HUES6 (cell line): ENCODE measurements around the gene ENKUR.

Experiments
- H3K27ac ChIP-seq: 2 replicates; pipeline ENCODE4 v1.7.0; 2013; ENCODE audit warnings: low read depth, mild to moderate bottlenecking, low read length, inconsistent platforms
- H3K27me3 ChIP-seq: 2 replicates; pipeline ENCODE4 v1.6.1; 2013; ENCODE audit warnings: low read length; ENCODE audit not compliant: control insufficient read depth, insufficient read depth
- H3K36me3 ChIP-seq: 2 replicates; pipeline ENCODE4 v1.6.1; 2013; ENCODE audit warnings: low read length; ENCODE audit not compliant: control insufficient read depth, insufficient read depth
- H3K4me1 ChIP-seq: 2 replicates; pipeline ENCODE4 v1.6.1; 2013; ENCODE audit warnings: low read length; ENCODE audit not compliant: control insufficient read depth, insufficient read depth
- H3K4me3 ChIP-seq: 2 replicates; pipeline ENCODE4 v1.5.1; 2013; ENCODE audit warnings: low read depth, low read length
- H3K9ac ChIP-seq: one replicate; pipeline ENCODE4 v1.6.1; 2013; ENCODE audit warnings: mild to moderate bottlenecking, low read length
- H3K9me3 ChIP-seq: 2 replicates; pipeline ENCODE4 v1.6.1; 2013; ENCODE audit warnings: low read depth, low read length; ENCODE audit not compliant: control insufficient read depth, insufficient read depth

ENKUR gene

DNA sequence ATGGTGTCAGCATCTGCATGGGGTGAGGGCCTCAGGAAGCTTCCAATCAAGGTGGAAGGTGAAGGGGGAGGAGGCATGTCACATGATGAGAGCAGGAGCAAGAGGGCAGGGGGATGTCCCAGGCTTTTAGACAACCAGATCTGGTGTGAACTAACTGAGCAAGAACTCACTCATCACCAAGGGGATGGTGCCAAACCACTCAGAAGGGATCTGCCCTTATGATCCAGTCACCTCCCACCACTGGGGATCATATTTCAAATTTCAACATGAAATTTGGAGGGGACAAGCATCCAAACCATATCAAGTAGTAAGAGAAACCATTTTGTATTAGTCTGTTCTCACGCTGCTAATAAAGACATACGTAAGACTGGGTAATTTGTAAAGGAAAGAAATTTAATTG lies 34.0 kb upstream of the ENKUR start:
- Histone ChIP-seq H3K36me3 (no peaks in the 10 kb centered on the region), H3K9me3 (0 out of 2 replicates have a peak, but pooled peaks cover 2% of the 10 kb centered on the region), H3K27ac (no peak overlapping the region), H3K4me1 (no peaks in the 10 kb centered on the region), H3K4me3 (no peak overlapping the region), H3K9ac (no peak overlapping the region), H3K27me3 (no peaks in the 10 kb centered on the region)

DNA sequence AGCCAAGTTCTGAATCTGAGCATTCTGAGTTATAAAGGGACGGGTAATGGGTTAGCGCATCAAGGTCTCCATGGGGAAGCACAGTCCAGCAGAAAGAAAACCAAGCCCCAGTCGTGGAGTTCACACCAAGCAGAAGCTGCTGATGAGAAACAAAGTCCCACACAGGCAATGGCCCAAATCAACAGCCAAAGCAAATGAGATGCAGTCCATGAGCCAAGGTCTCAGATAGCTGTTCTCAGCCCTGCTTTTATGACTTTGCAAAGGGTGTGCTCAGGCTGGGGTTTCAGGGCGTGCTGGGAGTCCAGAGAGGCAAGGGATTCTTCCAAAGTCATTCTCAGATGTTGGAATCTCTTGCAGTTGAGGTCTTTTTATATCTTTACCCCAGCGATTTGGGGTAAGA lies 32.5 kb upstream of the ENKUR start:
- Histone ChIP-seq H3K27me3 (no peaks in the 10 kb centered on the region), H3K4me1 (no peaks in the 10 kb centered on the region), H3K9me3 (0 out of 2 replicates have a peak, but pooled peaks cover 2% of the 10 kb centered on the region), H3K9ac (no peak overlapping the region), H3K36me3 (no peaks in the 10 kb centered on the region), H3K4me3 (no peak overlapping the region), H3K27ac (no peak overlapping the region)

DNA sequence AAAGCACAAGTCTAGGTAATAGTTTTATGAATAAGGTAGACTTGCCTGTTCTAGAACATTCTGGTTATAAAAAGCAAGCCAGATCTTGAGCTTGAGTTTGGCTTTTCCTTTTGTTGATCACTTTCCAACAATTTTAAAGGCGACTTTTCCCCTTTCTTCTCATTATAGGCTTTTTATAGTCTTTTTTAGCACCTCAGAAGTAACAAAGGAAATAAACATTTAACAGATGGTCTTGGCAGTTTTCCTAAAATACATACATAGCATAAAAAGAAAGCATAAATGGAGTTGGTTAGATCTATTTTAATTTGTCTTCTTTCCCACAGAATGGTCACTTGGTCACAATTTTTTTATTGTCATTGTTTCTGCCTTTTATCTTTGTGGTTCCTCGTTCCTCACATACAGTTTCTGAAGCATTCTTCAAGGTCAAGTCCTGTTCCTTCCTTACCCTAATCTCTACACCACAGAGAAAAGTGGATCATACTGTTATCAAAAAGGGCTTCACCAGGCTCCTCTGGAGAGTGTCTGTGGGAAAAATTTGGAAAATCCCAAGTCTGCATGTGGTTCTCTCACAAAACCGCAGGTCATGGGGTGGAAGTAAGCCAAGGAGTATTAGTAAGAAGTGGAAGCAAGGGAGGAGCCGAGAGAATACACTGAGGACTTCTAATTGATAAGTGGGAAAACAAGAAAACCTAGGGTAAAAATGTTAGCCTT lies 31.8 kb upstream of the ENKUR start:
- no peaks in the 10 kb centered on the region for H3K36me3 ChIP-seq
- no peaks in the 10 kb centered on the region for H3K4me1 ChIP-seq
- no peak overlapping the region for H3K27ac ChIP-seq
- H3K4me3 ChIP-seq, result no peak overlapping the region
- H3K9ac ChIP-seq, result no peak overlapping the region
- 0 out of 2 replicates have a peak, but pooled peaks cover 2% of the 10 kb centered on the region for H3K9me3 ChIP-seq
- no peaks in the 10 kb centered on the region for H3K27me3 ChIP-seq

DNA sequence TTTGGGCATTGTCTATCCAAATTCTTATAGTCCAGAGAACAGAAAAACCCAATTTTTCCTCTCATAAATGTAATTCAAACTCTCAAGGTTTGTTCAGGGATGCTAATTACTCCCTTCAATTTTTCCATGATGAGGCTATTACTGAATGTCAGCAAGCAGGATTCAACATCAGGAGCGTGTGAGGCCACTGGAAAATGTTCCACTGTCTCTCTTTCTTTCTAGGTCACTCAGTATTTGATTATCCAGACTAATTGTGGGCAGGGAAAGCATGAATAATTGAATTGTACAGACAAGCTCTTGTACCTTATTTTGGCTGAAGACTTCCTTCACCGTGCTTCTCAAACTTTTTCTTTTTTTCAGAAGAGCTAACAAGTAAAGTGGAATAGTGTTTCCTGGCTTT lies 31.1 kb upstream of the ENKUR start:
- Histone ChIP-seq H3K36me3 (no peaks in the 10 kb centered on the region), H3K9ac (no peak overlapping the region), H3K27me3 (no peaks in the 10 kb centered on the region), H3K4me3 (no peak overlapping the region), H3K4me1 (no peaks in the 10 kb centered on the region), H3K9me3 (0 out of 2 replicates have a peak, but pooled peaks cover 2% of the 10 kb centered on the region), H3K27ac (no peak overlapping the region)

DNA sequence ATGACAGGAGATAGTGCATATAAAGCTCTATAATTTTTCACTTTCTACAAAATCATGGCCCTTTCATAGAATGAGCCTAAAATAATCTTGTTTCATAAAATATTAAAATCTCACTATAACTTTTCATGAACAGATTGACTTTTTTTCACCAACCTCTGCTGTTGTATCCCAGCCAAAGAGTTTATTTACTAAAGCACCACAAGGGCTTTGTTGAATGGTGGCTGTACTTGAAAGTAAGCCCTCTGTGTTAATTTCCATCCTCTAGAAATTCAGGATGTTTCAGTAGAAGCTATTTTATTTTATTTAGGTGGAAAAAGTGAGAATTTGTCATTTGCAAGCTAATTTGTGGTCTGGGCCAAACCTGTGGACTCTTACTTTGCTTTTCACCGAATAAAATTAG lies 30.7 kb upstream of the ENKUR start:
- no peak overlapping the region for H3K27ac ChIP-seq
- H3K4me3 ChIP-seq, result no peak overlapping the region
- H3K9me3 ChIP-seq, result 0 out of 2 replicates have a peak, but pooled peaks cover 2% of the 10 kb centered on the region
- no peaks in the 10 kb centered on the region for H3K36me3 ChIP-seq
- no peak overlapping the region for H3K9ac ChIP-seq
- H3K4me1 ChIP-seq, result no peaks in the 10 kb centered on the region
- no peaks in the 10 kb centered on the region for H3K27me3 ChIP-seq

DNA sequence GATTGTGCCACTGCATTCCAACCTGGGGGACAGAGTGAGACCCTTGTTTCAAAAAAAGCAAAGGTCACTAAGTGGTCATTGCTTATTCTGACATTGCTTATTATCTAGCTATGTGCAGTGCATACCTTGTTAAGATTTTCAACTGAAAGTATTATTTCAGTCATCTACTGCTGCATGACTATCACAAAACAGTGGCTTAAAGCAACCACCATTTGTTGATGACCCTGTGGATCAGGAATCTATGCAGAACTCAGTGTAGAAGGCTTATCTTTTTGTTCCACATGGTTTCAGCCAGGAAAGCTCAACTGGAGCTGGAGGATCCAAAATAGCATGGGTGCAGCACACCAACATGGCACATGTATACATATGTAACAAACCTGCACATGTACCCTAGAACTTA lies 23.6 kb upstream of the ENKUR start:
- peaks cover 6% of the 10 kb centered on the region; the same call in 1 of the 2 replicates for H3K4me1 ChIP-seq
- no peaks in the 10 kb centered on the region for H3K27me3 ChIP-seq
- no peak overlapping the region for H3K9ac ChIP-seq
- H3K36me3 ChIP-seq, result no peaks in the 10 kb centered on the region
- no peak overlapping the region for H3K4me3 ChIP-seq
- no peak overlapping the region for H3K27ac ChIP-seq
- H3K9me3 ChIP-seq, result no peaks in the 10 kb centered on the region

DNA sequence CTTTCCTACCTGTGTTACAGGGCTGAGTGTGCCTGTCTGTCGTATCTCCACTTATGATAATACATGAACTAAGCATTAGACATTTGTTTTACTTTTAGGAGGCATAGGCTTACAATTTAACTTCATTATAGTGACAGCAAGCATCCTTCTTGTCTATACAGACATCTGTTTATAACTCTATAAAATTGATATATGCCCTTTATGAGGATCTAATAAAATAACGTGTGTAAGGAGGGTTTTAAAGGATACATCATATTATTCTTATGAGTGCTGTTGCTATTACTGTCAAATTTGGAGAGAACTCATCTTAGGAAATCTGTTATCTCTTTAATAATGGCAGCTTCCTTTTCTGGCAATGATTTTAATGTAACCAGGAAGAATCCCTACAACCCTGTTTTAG lies 22.4 kb upstream of the ENKUR start:
- H3K27me3 ChIP-seq, result no peaks in the 10 kb centered on the region
- H3K36me3 ChIP-seq, result no peaks in the 10 kb centered on the region
- no peak overlapping the region for H3K4me3 ChIP-seq
- no peaks in the 10 kb centered on the region for H3K9me3 ChIP-seq
- peaks cover 6% of the 10 kb centered on the region; the same call in 1 of the 2 replicates for H3K4me1 ChIP-seq
- H3K27ac ChIP-seq, result no peak overlapping the region
- H3K9ac ChIP-seq, result no peak overlapping the region

DNA sequence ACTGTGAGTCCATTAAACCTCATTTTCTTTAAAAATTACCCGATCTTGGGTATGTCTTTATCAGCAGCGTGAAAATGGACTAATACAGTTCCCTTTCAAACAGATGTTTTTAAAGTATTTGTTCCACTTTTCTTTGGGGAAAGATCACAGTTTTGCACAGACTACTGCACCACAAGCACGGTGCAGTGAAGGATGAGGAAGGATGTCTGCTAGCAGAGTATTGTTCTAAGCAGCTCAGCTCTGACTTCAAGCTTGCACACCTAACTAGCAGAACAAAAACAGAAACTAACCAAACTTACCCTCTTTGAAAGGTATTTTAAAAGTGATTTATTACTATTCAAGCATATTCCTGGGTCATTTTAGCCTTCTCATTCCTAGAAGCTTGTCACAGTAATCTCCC lies 20.4 kb upstream of the ENKUR start:
- H3K4me1 ChIP-seq, result peaks cover 6% of the 10 kb centered on the region; the same call in 1 of the 2 replicates

DNA sequence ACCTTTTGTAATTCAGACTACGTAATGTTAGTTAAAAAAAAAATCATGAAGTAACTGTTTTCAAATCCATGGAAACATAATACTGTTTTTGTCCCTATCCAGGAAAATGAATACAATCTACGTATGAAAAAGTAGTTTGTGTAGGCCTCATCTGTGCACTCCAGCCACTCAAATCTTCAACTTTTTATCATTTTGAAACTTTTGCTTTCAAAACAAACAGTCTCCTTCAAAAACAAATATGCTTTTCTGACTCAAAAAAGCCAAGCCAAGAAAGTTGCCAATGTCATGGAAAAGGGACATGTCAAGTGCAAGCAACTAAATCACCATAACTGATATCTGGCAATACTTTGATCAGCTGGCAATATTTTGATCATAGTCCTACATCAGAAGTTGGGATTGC lies 13.6 kb upstream of the ENKUR start:
- no peak overlapping the region for H3K9ac ChIP-seq
- no peak overlapping the region for H3K4me3 ChIP-seq
- H3K27me3 ChIP-seq, result no peaks in the 10 kb centered on the region
- H3K36me3 ChIP-seq, result no peaks in the 10 kb centered on the region
- no peak overlapping the region for H3K27ac ChIP-seq
- no peaks in the 10 kb centered on the region for H3K4me1 ChIP-seq
- H3K9me3 ChIP-seq, result no peaks in the 10 kb centered on the region

More for the DNA sequence above, 20.4 kb upstream of the ENKUR start:
- Histone ChIP-seq H3K36me3 (no peaks in the 10 kb centered on the region), H3K9ac (no peak overlapping the region), H3K27ac (no peak overlapping the region), H3K9me3 (no peaks in the 10 kb centered on the region), H3K4me3 (no peak overlapping the region), H3K27me3 (no peaks in the 10 kb centered on the region)

DNA sequence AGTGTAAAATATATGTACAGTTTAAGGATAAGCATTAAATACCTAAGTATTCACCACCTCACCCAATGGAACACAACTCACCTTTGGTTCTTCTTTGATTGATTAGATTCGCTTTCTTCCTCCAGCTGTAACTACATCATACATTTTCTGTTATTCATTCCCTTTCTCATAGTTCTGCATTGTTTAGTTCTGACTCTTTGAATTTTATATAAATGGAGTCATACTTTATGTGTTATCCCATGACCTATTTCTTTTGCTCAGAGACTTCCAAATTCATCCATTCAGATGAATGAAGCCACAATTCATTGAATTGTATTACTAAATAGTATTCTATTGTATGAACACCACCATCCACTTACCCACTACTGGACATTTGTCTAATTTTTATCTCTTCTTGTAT lies 12.8 kb upstream of the ENKUR start:
- H3K4me3 ChIP-seq, result no peak overlapping the region
- no peak overlapping the region for H3K9ac ChIP-seq
- no peaks in the 10 kb centered on the region for H3K4me1 ChIP-seq
- H3K9me3 ChIP-seq, result no peaks in the 10 kb centered on the region
- H3K27ac ChIP-seq, result no peak overlapping the region
- no peaks in the 10 kb centered on the region for H3K27me3 ChIP-seq
- H3K36me3 ChIP-seq, result no peaks in the 10 kb centered on the region

DNA sequence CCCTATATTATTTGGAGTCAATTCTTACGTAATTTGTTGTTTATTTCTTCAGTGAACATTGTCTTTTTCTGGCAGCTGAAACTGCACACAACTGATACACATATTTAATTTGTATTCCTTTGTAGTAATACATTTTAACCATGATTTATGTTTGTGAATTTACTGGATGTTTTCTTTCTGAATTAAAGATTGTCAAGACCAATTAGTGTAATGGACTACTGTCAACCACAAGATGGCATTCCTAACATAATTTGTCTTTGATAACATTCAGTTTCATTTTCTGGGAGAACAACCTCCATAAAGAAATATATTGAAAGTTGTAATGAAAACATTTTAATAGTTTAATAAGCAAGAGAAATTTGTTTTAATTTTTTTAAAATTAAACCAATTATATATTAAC lies 10.5 kb upstream of the ENKUR start:
- H3K4me1 ChIP-seq, result no peaks in the 10 kb centered on the region
- H3K27me3 ChIP-seq, result no peaks in the 10 kb centered on the region
- no peak overlapping the region for H3K27ac ChIP-seq
- H3K9me3 ChIP-seq, result no peaks in the 10 kb centered on the region
- no peaks in the 10 kb centered on the region for H3K36me3 ChIP-seq
- H3K4me3 ChIP-seq, result no peak overlapping the region
- no peak overlapping the region for H3K9ac ChIP-seq
